22Rv1 (cell line): Measurements from ENCODE around the gene MLLT1.
"Not testable (repeated sequence)": the region's sequence is repeated elsewhere in the genome, so short reads cannot be mapped to it uniquely, and the experiment has no call there.

Source experiments
- H3K27ac ChIP-seq: fragments of 450-650 bp; 2 replicates; pipeline ENCODE4 v1.5.1; 2017
- CTCF ChIP-seq: fragments of 450-650 bp; IDR thresholded peaks from 2 replicates; pipeline ENCODE4 v1.5.1; 2017; ENCODE audit warnings: mild to moderate bottlenecking
- ZFX ChIP-seq: fragments of 450-650 bp; IDR thresholded peaks from 2 replicates; pipeline ENCODE4 v1.6.1; 2017; ENCODE audit warnings: antibody characterized with exemption, borderline replicate concordance

The MLLT1 gene

GRCh38 chr19:6279931-6280591, at the start of gene MLLT1:
Gene MLLT1 (minus strand): TSS chr19:6279975. CDS start chr19:6279784, 191 bp downstream.
- TF ChIP-seq ZFX (no peak), CTCF (peak; percentile 91)
- H3K27ac ChIP-seq: peak within 1 kb of the TSS; percentile 68

DNA sequence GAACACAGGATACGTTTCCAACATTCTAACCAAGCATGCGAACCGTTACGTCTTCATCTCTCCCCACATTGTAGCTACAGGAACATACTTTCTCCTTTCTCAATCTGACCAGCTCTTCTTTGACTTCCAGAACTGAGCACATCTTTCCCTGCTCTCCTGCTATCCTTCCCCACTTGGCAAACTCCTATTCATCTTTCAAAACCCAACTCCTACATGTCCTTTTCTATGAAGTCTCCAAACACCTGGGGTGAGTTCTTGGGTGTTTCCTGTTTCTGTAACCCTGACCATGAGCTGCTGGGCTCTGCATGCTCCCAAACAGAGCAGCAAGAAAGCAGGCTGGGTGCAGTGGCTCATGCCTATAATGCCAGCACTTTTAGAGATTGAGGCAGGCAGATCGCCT, 47.0 kb upstream of the MLLT1 start:
- TF ChIP-seq CTCF: no peak
- TF ChIP-seq ZFX: no peak
- H3K27ac ChIP-seq: no peak overlapping the region

DNA sequence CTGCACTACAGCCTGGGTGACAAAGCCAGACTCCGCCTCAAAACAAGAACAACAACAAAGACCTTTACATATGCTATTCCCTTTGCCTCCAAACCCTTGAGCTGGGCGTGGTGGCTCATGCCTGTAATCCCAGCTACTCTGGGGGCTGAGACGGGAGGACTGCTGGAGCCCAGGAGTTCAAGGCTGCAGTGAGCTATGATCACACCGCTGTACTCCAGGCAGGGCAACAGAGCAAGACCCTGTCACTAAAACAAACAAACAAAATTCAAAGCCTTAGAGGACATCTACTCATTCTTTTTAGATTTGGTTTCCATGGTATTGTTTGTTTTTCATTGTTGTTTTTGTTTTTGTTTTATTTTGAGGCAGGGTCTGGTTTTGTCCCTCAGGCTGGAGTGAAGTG, 45.8 kb upstream of the MLLT1 start:
- TF ChIP-seq CTCF (no peak), ZFX (no peak)
- H3K27ac ChIP-seq: no peak overlapping the region

- H3K27ac ChIP-seq: no peak overlapping the region
- TF ChIP-seq ZFX (no peak), CTCF (no peak)
Measured at GRCh38 chr19:6324757-6325156, 45.0 kb upstream of the MLLT1 start.

GRCh38 chr19:6322284-6322683, 42.5 kb upstream of the MLLT1 start:
- TF ChIP-seq CTCF: no peak
- TF ChIP-seq ZFX: no peak
- no peak overlapping the region for H3K27ac ChIP-seq

DNA sequence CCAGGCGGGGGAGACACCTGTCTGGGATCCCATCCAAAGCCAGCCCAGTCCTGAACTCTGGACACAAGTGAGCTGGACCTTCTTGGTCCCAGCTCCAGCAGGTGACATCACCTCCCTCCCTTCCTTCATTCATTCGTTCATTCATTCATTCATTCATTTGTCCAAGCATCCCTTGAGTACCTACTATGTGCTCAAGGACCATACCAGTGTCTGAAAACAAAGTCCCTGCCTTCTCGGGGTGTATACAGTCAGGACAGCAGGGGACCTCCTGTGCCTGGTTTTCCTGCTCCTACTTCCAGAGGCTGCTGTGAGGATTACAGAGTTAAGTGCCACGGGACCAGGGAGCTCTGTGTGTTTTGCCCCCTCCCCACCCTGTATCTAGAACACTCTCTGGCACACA, 39.6 kb upstream of the MLLT1 start:
- TF ChIP-seq CTCF (no peak), ZFX (no peak)
- H3K27ac ChIP-seq: no peak overlapping the region

GRCh38 chr19:6318772-6319171, 39.0 kb upstream of the MLLT1 start:
- no peak overlapping the region for H3K27ac ChIP-seq
- TF ChIP-seq ZFX (no peak), CTCF (no peak)

- H3K27ac ChIP-seq: not testable (repeated sequence)
Measured at GRCh38 chr19:6315646-6316045, 35.9 kb upstream of the MLLT1 start.
